Measurements from ENCODE around the gene AP1G1. TPM values are rescaled to one million over a fixed set of nuclear protein-coding genes. Genes with fewer than 3 reads are reported as not detected.
"Not testable (repeated sequence)": the region's sequence is repeated elsewhere in the genome, so short reads cannot be mapped to it uniquely, and the experiment has no call there.

Gene AP1G1
- total RNA-seq, 1 donor from 2014 or later: 104 TPM

DNA sequence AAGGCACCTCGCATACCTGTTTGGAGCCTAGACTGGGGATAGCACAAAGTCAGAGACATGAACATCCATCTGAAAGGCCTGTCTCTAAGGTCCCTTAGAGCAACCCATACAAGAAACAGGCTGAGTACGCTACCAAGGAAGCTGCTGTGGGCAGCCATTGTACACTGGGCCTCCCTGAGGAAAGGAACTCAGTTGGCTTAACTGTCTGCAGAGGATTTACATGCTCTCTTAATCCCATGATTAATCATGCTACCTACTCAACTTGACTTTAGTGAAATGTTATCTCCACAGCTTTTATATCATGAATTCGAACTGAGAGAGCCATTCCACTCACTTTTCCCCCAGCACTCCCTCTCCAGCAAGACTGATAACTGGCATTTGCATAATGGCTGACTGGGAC, 110.1 kb downstream of the AP1G1 start:
- Mint-ChIP-seq H3K36me3 (ENCODE audit: unreplicated experiment) (no peaks in the 10 kb centered on the region), H3K27ac (ENCODE audit: unreplicated experiment) (no peak overlapping the region), H3K4me3 (ENCODE audit: unreplicated experiment) (no peak overlapping the region), H3K4me1 (ENCODE audit: low read depth, unreplicated experiment) (no peaks in the 10 kb centered on the region), H3K9me3 (ENCODE audit: unreplicated experiment) (no peaks in the 10 kb centered on the region), H3K27me3 (ENCODE audit: unreplicated experiment) (no peaks in the 10 kb centered on the region)
- no peak for DNase-seq
- TF ChIP-seq, protein P1, sequence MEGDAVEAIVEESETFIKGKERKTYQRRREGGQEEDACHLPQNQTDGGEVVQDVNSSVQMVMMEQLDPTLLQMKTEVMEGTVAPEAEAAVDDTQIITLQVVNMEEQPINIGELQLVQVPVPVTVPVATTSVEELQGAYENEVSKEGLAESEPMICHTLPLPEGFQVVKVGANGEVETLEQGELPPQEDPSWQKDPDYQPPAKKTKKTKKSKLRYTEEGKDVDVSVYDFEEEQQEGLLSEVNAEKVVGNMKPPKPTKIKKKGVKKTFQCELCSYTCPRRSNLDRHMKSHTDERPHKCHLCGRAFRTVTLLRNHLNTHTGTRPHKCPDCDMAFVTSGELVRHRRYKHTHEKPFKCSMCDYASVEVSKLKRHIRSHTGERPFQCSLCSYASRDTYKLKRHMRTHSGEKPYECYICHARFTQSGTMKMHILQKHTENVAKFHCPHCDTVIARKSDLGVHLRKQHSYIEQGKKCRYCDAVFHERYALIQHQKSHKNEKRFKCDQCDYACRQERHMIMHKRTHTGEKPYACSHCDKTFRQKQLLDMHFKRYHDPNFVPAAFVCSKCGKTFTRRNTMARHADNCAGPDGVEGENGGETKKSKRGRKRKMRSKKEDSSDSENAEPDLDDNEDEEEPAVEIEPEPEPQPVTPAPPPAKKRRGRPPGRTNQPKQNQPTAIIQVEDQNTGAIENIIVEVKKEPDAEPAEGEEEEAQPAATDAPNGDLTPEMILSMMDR (IDR thresholded peaks at IDR 0.05; ENCODE audit: partially characterized antibody, unreplicated experiment): no peak

DNA sequence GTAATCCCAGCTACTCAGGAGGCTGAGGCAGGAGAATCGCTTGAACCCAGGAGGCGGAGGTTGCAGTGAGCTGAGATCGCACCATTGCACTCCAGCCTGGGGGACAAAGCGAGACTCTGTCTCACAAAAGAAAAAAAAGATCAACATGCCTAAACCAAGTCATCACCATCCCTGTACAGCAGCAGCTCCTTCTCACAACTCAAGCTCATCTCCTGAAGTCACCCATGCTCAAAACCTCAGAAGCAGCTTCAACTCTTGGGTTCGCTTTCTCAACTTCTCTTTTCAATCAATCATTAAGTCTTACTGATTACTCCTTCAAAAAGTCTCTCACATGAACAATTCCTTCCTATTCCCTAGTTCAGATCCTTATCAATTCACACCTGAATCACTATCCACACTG, 115.5 kb downstream of the AP1G1 start:
- Mint-ChIP-seq H3K4me1 (ENCODE audit: low read depth, unreplicated experiment) (no peaks in the 10 kb centered on the region), H3K36me3 (ENCODE audit: unreplicated experiment) (no peaks in the 10 kb centered on the region), H3K27ac (ENCODE audit: unreplicated experiment) (no peak overlapping the region), H3K27me3 (ENCODE audit: unreplicated experiment) (no peaks in the 10 kb centered on the region), H3K9me3 (ENCODE audit: unreplicated experiment) (no peaks in the 10 kb centered on the region), H3K4me3 (ENCODE audit: unreplicated experiment) (no peak overlapping the region)
- TF ChIP-seq, protein P1 (IDR thresholded peaks at IDR 0.05; ENCODE audit: partially characterized antibody, unreplicated experiment): no peak
- no peak for DNase-seq

DNA sequence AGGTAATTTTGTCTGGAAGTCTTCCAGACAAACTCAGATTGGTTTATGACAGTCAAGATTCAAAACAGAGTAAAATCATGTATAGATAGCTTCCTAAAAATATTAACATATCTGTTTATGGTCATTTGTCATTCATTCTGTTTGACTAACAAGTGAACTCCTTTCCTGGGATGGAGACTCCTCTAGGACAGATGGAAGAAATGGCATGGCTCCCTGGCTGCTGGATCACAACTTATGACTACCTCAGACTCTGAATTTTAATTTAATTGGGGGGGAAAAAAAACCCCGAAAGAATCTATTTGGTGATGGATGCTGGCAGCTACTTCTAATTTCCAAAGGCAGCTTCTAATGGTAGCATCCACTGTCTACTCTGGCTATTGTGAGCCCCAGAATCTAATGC, 118.7 kb downstream of the AP1G1 start:
- H3K4me3 Mint-ChIP-seq (ENCODE audit: unreplicated experiment): no peak overlapping the region
- no peaks in the 10 kb centered on the region for H3K4me1 Mint-ChIP-seq (ENCODE audit: low read depth, unreplicated experiment)
- TF ChIP-seq, protein P1 (IDR thresholded peaks at IDR 0.05; ENCODE audit: partially characterized antibody, unreplicated experiment): no peak
- H3K27me3 Mint-ChIP-seq (ENCODE audit: unreplicated experiment): no peaks in the 10 kb centered on the region
- H3K27ac Mint-ChIP-seq (ENCODE audit: unreplicated experiment): no peak overlapping the region
- no peak for DNase-seq
- no peaks in the 10 kb centered on the region for H3K9me3 Mint-ChIP-seq (ENCODE audit: unreplicated experiment)
- no peaks in the 10 kb centered on the region for H3K36me3 Mint-ChIP-seq (ENCODE audit: unreplicated experiment)

DNA sequence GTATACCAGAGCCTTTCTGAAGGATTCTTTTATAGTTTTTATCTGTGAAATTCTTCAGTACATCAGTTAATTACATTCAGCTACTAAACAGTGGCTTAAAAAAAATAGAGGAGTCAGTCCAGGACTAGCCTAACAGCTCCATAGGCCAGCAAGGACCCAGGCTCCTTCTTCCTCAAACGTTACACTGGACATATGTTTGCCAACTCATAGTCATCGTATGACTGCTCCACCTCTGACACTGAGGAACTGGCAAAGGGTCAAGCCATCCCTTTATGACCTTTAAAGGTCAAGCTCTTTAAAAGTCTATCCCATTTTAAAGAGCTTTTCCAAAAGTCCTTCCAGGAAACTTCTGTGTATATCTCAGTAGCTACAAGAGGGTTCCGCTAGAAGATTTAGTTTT, 120.8 kb downstream of the AP1G1 start:
- Mint-ChIP-seq H3K4me1 (ENCODE audit: low read depth, unreplicated experiment) (no peaks in the 10 kb centered on the region), H3K36me3 (ENCODE audit: unreplicated experiment) (no peaks in the 10 kb centered on the region), H3K27ac (ENCODE audit: unreplicated experiment) (no peak overlapping the region)

DNA sequence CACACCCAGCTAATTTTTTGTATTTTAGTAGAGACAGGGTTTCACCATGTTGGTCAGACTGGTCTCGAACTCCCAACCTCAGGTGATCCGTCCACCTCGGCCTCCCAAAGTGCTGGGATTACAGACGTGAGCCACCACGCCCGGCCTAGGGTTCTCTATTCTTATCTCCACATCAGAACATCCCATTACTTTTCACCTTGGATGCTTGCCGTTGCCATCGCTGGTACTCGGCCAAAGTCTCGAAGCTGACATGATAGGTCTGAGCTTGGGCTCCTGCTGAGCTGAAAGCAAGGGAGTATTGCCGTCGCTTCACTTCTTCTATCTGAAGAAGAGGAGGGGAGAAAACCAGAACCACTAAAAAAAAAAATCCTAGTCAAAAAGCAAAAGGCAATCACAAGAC, 124.4 kb downstream of the AP1G1 start:
- H3K36me3 Mint-ChIP-seq (ENCODE audit: unreplicated experiment); H3K27ac Mint-ChIP-seq (ENCODE audit: unreplicated experiment); DNase-seq: not testable (repeated sequence)

More for the DNA sequence above, 120.8 kb downstream of the AP1G1 start:
- no peak overlapping the region for H3K4me3 Mint-ChIP-seq (ENCODE audit: unreplicated experiment)
- DNase-seq: no peak
- H3K9me3 Mint-ChIP-seq (ENCODE audit: unreplicated experiment): no peaks in the 10 kb centered on the region
- no peaks in the 10 kb centered on the region for H3K27me3 Mint-ChIP-seq (ENCODE audit: unreplicated experiment)
- TF ChIP-seq, protein P1 (IDR thresholded peaks at IDR 0.05; ENCODE audit: partially characterized antibody, unreplicated experiment): no peak

DNA sequence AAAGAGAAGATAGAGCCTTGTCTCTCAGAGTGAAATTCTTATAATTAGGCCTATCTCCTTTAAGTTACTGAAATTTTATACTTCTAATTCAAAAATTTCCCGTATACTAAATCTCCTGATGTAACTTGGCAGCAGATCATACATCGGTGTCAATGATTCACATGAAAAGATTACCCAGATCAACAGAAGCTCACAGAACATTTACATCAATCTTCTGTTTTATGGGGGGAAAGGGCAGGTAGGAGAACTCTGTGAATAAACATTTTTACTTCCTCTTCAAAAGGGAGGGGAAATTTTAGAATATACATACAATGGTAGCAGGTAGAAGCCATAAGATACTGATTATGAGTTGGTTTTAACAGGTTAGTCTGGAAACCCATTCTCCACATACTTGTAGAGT, 127.3 kb downstream of the AP1G1 start:
- H3K4me1 Mint-ChIP-seq (ENCODE audit: low read depth, unreplicated experiment): no peaks in the 10 kb centered on the region
- no peak for DNase-seq

More for the DNA sequence above, 124.4 kb downstream of the AP1G1 start:
- H3K4me3 Mint-ChIP-seq (ENCODE audit: unreplicated experiment); H3K4me1 Mint-ChIP-seq (ENCODE audit: low read depth, unreplicated experiment); H3K27me3 Mint-ChIP-seq (ENCODE audit: unreplicated experiment); H3K9me3 Mint-ChIP-seq (ENCODE audit: unreplicated experiment): not testable (repeated sequence)

More for the DNA sequence above, 127.3 kb downstream of the AP1G1 start:
- Mint-ChIP-seq H3K27ac (ENCODE audit: unreplicated experiment) (no peak overlapping the region), H3K27me3 (ENCODE audit: unreplicated experiment) (no peaks in the 10 kb centered on the region), H3K36me3 (ENCODE audit: unreplicated experiment) (no peaks in the 10 kb centered on the region), H3K4me3 (ENCODE audit: unreplicated experiment) (no peak overlapping the region), H3K9me3 (ENCODE audit: unreplicated experiment) (peaks cover 2% of the 10 kb centered on the region)
- TF ChIP-seq, protein P1 (IDR thresholded peaks at IDR 0.05; ENCODE audit: partially characterized antibody, unreplicated experiment): no peak

Measured in glutamatergic neuron (in vitro differentiated cells).